Peyer's patch (tissue), 4 donors: ENCODE data around the gene SLC39A9.

Source experiments
- CTCF ChIP-seq, 6 experiments: fragments of 450-650 bp in 4 of 6; fragments of 200-600 bp in 2 of 6; sonication (generic) in 1 of 6; IDR thresholded peaks; one replicate each; pipeline ENCODE4 v1.5.1; 2017 to 2019; ENCODE audit warnings: antibody characterized with exemption in 6 of 6, mild to moderate bottlenecking in 3 of 6, moderate library complexity in 1 of 6
- POLR2A ChIP-seq, 2 donors: fragments of 450-650 bp; IDR thresholded peaks; one replicate each; pipeline ENCODE4 v1.5.1; 2017; ENCODE audit warnings: antibody characterized with exemption in 2 of 2, mild to moderate bottlenecking in 2 of 2, moderate library complexity in 2 of 2

DNA sequence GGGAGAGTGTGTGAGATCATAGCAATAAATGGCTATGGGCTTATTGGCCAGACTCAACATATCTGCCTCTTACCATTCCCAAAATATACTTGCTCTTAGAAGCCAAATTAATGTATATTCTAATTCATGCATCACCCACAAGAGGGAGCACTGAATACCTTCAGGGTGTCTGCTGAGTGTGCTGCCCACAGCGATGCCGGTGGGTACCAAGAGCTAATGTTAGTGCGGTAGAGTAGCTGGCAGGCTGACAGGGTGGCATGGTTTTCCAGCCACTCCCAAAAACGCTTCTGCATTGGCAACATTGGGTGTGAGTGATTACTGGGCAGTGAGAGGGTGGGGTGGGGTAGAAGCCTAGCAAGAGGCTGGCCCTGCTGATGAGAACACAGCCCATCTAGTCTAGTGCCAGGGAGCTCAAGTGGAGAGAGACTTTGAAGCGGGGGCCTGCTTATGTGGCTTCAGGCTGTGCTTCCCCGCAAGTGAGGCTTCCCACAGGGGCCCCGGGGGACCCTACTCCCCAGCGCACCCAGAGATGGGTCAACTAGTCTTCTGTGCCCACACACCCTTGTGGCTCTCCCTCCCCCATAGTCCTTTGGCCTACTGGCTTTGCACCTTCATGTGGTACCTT, 76.8 kb downstream of the SLC39A9 start:
- peak in 3 of 6 experiments; percentile 14 to 27 (median 24) for TF ChIP-seq CTCF (IDR thresholded peaks at IDR 0.05)
- no peak for TF ChIP-seq POLR2A (IDR thresholded peaks at IDR 0.05)
